ENCODE results near the gene SURF2.
"Not testable (repeated sequence)": the region's sequence is repeated elsewhere in the genome, so short reads cannot be mapped to it uniquely, and the experiment has no call there.

Gene SURF2

DNA sequence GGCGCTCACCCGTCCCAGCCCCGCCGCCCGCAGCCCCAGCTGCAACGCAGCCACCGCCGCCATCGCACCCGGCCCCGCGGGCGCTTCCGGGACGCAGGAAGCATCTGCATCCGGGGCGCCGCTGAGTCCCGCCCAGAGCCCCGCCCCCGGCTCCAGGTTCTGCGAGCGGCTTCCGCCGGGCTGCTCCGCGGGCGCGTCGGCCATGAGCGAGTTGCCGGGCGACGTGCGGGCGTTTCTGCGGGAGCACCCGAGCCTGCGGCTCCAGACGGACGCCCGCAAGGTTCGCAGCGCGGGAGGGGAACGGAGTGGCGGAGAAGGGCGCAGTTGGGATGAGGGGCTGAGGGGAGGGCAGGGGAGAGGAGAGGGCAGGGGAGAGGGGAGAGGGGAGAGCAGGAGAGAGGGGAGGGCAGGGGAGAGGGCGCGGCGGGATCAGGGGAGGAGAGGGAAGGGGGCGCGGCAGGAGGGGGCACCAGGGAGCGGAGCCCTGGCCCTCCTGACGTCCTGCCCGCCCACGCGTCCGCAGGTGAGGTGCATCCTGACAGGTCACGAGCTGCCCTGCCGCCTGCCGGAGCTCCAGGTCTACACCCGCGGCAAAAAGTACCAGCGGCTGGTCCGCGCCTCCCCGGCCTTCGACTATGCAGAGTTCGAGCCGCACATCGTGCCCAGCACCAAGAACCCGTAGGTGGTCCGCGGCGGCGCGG, at the start of gene SURF2, which contains the start of gene SURF1:
Gene SURF2 (plus strand): TSS at position 160 of the 701 bp plus-strand sequence. CDS start 43 bp downstream, at position 203.
Gene SURF1 (minus strand): TSS at position 97 of the 701 bp plus-strand sequence. CDS start 34 bp downstream, at position 63.
- H3K27me3 ChIP-seq (ENCODE audit: insufficient read depth, poor library complexity, severe bottlenecking): no peaks in the 10 kb centered on the region
- H3K4me3 ChIP-seq (ENCODE audit: severe bottlenecking): peak within 1 kb of the TSS; percentile 46
- no peaks in the 10 kb centered on the region for H3K4me1 ChIP-seq (ENCODE audit: insufficient read depth, poor library complexity, severe bottlenecking)
- DNase-seq (ENCODE audit: low spot score): peak; percentile 89
- TF ChIP-seq, protein P1, sequence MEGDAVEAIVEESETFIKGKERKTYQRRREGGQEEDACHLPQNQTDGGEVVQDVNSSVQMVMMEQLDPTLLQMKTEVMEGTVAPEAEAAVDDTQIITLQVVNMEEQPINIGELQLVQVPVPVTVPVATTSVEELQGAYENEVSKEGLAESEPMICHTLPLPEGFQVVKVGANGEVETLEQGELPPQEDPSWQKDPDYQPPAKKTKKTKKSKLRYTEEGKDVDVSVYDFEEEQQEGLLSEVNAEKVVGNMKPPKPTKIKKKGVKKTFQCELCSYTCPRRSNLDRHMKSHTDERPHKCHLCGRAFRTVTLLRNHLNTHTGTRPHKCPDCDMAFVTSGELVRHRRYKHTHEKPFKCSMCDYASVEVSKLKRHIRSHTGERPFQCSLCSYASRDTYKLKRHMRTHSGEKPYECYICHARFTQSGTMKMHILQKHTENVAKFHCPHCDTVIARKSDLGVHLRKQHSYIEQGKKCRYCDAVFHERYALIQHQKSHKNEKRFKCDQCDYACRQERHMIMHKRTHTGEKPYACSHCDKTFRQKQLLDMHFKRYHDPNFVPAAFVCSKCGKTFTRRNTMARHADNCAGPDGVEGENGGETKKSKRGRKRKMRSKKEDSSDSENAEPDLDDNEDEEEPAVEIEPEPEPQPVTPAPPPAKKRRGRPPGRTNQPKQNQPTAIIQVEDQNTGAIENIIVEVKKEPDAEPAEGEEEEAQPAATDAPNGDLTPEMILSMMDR (IDR thresholded peaks at IDR 0.05; ENCODE audit: poor library complexity, severe bottlenecking): peak; percentile 29
- ATAC-seq (ENCODE audit: low read depth): peak; percentile 67
- no peaks in the 10 kb centered on the region for H3K9me3 ChIP-seq (ENCODE audit: severe bottlenecking)
- H3K27ac ChIP-seq (ENCODE audit: poor library complexity, severe bottlenecking): peak within 1 kb of the TSS; percentile 51
- peaks cover 71% of the 10 kb centered on the region for H3K36me3 ChIP-seq (ENCODE audit: low read depth)

DNA sequence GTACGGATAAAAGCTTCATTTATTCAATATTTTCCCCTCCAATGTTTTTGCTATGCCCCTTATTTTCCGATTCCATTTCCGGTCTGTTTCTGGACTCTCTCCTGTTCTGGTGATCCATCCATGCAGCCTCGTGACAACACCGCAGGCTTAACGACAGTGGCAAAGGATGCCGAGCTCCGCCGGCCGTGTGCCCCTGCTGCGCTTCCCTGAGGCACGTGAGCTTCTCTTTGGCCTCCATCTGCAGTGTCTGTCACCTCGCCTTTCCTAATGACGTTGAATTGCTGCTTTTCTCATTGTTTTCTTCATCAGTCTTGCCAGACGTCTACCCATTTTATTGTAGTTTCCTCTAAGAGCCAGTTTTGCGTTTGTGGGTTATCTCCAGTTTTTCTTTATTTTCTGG, 49.0 kb upstream of the SURF2 start:
- H3K36me3 ChIP-seq (ENCODE audit: low read depth): no peaks in the 10 kb centered on the region
- DNase-seq (ENCODE audit: low spot score): no peak
- no peak for ATAC-seq (ENCODE audit: low read depth)
- TF ChIP-seq, protein P1 (IDR thresholded peaks at IDR 0.05; ENCODE audit: poor library complexity, severe bottlenecking): no peak
- H3K4me3 ChIP-seq (ENCODE audit: severe bottlenecking): no peak overlapping the region
- no peaks in the 10 kb centered on the region for H3K9me3 ChIP-seq (ENCODE audit: severe bottlenecking)
- H3K4me1 ChIP-seq (ENCODE audit: insufficient read depth, poor library complexity, severe bottlenecking): no peaks in the 10 kb centered on the region
- H3K27ac ChIP-seq (ENCODE audit: poor library complexity, severe bottlenecking): no peak overlapping the region
- H3K27me3 ChIP-seq (ENCODE audit: insufficient read depth, poor library complexity, severe bottlenecking): no peaks in the 10 kb centered on the region

DNA sequence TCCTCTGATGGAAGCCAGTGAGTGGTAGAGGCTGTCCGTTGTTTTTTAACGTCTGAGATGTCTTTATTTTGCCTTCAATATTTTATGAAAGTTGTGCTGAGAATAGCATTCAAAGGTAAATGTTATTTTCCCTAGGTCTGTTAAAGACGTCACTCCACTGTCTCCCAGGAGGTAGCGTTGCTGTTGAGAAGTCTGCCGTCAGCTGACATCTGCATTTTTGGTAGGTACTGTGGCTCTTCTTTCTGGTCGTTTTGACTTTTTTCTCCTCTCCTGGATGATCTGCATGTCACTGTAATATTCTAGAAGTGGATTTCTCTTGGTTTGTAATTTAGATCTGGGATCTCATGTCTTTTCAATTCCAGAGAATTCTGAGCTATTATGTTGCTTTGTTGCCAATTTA, 46.7 kb upstream of the SURF2 start:
- TF ChIP-seq, protein P1 (IDR thresholded peaks at IDR 0.05; ENCODE audit: poor library complexity, severe bottlenecking): no peak
- Histone ChIP-seq H3K9me3 (ENCODE audit: severe bottlenecking) (no peaks in the 10 kb centered on the region), H3K27ac (ENCODE audit: poor library complexity, severe bottlenecking) (no peak overlapping the region), H3K27me3 (ENCODE audit: insufficient read depth, poor library complexity, severe bottlenecking) (no peaks in the 10 kb centered on the region), H3K4me1 (ENCODE audit: insufficient read depth, poor library complexity, severe bottlenecking) (no peaks in the 10 kb centered on the region), H3K4me3 (ENCODE audit: severe bottlenecking) (no peak overlapping the region), H3K36me3 (ENCODE audit: low read depth) (no peaks in the 10 kb centered on the region)
- DNase-seq (ENCODE audit: low spot score): no peak
- no peak for ATAC-seq (ENCODE audit: low read depth)

DNA sequence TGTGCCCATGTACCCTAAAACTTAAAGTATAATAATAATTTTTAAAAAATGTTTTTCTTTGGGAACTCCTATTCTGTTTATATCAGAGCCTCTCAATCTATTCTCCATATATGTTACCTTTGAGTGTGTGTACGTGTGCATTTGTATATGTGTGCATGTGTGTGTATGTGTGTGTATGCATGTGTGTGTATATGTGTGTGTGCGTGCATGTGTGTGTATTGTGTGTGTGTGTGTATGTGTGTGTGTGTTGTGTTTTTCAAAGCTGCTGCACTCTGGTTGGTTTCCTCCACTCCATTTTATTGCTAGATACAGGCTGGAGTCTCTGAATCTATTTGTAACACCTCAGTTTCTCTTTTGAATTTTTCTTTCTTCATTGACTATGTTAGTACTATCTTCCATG, 40.4 kb upstream of the SURF2 start:
- Histone ChIP-seq H3K27ac (ENCODE audit: poor library complexity, severe bottlenecking) (no peak overlapping the region), H3K4me3 (ENCODE audit: severe bottlenecking) (no peak overlapping the region), H3K27me3 (ENCODE audit: insufficient read depth, poor library complexity, severe bottlenecking) (no peaks in the 10 kb centered on the region), H3K4me1 (ENCODE audit: insufficient read depth, poor library complexity, severe bottlenecking) (no peaks in the 10 kb centered on the region), H3K36me3 (ENCODE audit: low read depth) (no peaks in the 10 kb centered on the region), H3K9me3 (ENCODE audit: severe bottlenecking) (no peaks in the 10 kb centered on the region)
- TF ChIP-seq, protein P1 (IDR thresholded peaks at IDR 0.05; ENCODE audit: poor library complexity, severe bottlenecking): no peak
- ATAC-seq (ENCODE audit: low read depth) (no peak), DNase-seq (ENCODE audit: low spot score) (no peak)

DNA sequence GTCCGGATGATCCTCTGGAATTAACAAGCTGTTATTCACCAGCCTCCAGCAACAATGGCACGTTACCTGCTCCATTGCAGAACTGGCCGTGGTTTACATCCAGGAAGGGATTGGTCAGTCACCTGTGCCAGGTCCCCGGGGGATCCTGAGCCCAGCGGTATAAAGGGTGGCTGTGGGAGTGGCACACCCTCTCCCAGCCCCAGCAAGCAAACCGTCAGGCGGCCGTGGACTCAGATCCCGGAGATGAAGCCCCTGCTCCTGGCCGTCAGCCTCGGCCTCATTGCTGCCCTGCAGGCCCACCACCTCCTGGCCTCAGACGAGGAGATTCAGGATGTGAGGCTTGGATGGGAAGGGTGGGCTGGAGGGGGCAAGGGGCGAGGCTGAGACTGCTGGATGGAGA, 38.8 kb upstream of the SURF2 start:
- not testable (repeated sequence) for H3K9me3 ChIP-seq (ENCODE audit: severe bottlenecking); H3K4me1 ChIP-seq (ENCODE audit: insufficient read depth, poor library complexity, severe bottlenecking); H3K4me3 ChIP-seq (ENCODE audit: severe bottlenecking); ATAC-seq (ENCODE audit: low read depth); DNase-seq (ENCODE audit: low spot score); H3K27ac ChIP-seq (ENCODE audit: poor library complexity, severe bottlenecking); H3K27me3 ChIP-seq (ENCODE audit: insufficient read depth, poor library complexity, severe bottlenecking); H3K36me3 ChIP-seq (ENCODE audit: low read depth)

Measured in RWPE2 (cell line).